HG02678 (cell line): ENCODE results near the gene CNTNAP5.

Source experiments
- ATAC-seq: cut with Tn5 transposase; IDR thresholded peaks from one replicate; pipeline ENCODE4 v1.9.1; 2021; ENCODE audit warnings: mild to moderate bottlenecking, moderate library complexity; ENCODE audit not compliant: unreplicated experiment

The CNTNAP5 gene

GRCh38 chr2:124875627-124876244 lies 850.6 kb downstream of the CNTNAP5 start:
- ATAC-seq = no peak

- ATAC-seq = no peak
Observed at GRCh38 chr2:124877141-124877577, 852.1 kb downstream of the CNTNAP5 start.

DNA sequence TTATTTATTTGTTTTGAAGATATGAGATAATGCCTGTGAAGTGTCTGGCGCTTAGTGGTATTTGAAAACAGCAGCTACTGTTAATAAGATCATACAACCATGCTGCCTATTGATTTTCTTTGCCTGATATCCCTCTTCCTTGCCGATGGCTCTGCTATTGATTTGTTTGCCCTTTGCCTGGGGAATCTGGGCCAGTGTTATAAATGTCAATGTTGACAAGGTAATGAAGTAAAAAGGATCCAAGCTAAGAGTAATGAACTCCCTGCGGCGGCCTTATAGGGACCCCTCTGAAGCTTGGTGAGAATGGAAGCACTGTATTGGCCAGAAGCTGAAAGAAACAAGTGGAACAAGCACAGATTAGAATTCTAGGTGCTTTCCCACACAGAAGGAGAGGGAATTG lies 854.6 kb downstream of the CNTNAP5 start:
- ATAC-seq = no peak

GRCh38 chr2:124880995-124881394 lies 855.9 kb downstream of the CNTNAP5 start:
- no peak for ATAC-seq

GRCh38 chr2:124882423-124882822 lies 857.3 kb downstream of the CNTNAP5 start:
- ATAC-seq = no peak

- no peak for ATAC-seq
Observed at GRCh38 chr2:124883595-124883994, 858.5 kb downstream of the CNTNAP5 start.

DNA sequence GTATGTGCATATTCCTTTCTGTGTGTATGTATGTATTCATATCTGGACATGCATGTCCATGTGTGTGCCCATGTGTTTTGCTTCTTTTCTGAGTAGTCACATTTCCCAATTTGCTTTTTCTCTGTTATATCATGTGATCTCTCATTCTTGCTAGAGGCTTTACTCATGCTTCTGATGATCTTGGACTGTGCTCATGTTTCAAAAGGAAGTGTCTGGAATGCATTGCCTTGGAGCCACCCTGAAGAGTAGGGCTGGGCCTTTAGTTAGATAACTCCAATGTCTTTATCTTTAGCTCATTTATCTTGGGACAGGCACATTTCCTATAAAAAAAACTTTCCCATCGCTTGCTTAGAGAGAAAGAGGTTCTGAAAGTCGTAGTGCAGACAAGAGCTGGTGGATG lies 859.2 kb downstream of the CNTNAP5 start:
- ATAC-seq = no peak

DNA sequence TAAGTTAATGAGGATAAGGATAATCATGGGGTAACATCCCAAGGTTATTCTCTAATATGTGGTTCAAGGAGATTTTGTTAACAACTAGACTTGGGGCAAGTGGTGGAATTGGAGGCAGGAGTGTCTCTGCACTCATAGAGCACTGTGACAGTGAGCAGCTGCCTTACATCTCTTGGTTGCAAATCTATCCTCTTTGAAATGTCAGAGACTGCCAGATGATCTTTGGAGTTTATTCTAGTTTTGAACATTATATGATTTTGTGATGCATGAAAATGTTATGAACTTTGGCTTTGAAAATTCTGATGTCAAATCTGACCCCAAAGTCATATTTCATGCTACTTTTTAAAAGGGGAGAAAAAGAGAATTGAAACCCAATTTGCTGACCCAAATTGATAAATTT lies 861.1 kb downstream of the CNTNAP5 start:
- ATAC-seq = no peak

GRCh38 chr2:124887466-124887865 lies 862.4 kb downstream of the CNTNAP5 start:
- no peak for ATAC-seq

- ATAC-seq = no peak
Observed at GRCh38 chr2:124888431-124888830, 863.3 kb downstream of the CNTNAP5 start.

DNA sequence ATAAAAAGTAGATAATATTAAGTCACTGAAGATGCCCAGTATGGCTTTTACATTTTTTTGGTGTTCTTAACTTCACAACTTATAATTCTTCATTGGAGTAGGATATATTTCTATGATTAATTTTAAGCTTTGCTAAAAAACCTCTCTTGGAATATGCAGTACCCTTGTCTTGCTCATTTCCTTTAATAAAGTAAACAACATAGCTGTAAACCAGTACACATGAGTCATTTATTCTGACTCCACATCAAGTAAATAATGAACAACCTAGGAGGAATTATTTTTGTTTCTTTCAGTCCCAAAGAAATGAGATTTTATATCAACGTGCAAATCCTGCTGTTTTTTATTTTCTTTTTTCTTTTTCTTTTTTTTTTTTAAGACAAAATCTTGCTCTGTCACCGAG lies 869.1 kb downstream of the CNTNAP5 start:
- ATAC-seq = no peak

- no peak for ATAC-seq
Observed at GRCh38 chr2:124898827-124899226, 873.7 kb downstream of the CNTNAP5 start.

GRCh38 chr2:124908411-124908810 lies 883.3 kb downstream of the CNTNAP5 start:
- no peak for ATAC-seq

DNA sequence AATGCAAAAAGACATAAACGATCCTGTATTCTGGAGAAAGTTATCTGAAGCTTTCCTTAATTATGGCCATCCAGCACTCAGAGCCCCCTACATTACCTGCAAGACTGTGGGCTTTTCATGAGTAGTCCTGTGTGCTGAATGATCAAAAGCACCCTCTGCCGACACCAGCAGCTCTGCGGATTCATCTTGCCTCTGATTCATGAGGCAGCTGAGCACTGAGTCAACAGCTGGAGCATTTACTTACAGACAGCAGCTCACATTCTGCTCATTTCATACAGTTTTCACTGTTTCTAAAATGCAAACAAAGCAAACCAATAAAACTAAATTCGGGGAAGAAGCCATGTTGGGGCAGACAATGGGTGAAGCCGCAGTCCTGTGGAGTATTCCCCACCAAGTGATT lies 886.5 kb downstream of the CNTNAP5 start:
- no peak for ATAC-seq

DNA sequence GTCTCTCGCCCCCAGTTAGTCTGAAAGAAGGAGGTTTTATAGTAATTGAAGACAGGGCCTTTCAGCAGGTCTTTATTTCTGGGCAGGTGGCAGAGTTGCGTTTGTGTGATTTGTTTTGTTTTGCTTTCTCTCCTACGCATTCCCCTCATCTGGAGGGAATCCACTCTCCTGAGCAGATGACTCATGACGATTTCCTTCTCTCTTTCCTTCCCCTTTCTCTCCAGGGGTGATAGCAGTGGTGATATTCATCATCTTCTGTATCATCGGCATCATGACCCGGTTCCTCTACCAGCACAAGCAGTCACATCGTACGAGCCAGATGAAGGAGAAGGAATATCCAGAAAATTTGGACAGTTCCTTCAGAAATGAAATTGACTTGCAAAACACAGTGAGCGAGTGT lies 888.8 kb downstream of the CNTNAP5 start:
- no peak for ATAC-seq

DNA sequence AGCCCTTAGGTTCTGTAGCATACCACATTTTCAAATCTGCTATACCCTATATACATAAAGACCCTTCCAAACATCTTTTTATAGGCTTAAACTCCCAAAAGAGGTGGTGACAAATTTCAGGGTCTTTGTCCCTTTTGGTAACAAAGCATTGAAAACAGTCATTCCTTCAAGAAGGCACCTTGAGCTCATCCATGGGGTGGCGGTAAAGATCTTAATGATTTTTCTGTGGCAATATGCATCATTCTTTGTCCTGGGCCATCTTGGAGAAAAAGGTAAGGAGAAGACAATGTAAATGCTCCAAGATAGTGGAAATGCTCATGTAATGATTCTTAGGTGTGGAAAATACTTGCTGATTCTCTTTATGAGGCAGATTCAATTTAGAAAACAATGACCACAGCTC lies 890.5 kb downstream of the CNTNAP5 start:
- no peak for ATAC-seq

DNA sequence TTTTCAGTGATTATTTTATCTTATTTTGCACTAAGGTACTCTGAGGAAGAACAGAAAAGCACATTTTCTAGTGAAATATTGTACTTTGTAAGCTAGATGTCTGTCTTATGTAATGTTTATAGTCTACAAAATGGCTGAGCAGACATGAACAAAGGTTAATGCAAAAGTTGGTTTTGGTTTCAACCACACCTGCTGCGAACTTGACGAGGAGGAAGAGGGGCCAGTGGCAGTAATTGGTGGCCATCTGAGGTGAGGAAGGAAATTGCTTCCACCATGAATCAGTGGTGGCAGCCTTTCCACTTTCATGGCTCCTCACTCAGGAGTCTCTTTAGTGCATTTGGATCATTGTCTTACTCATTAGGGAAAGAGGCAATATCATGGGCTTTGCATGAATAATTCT lies 894.2 kb downstream of the CNTNAP5 start:
- no peak for ATAC-seq

GRCh38 chr2:124920448-124920847 lies 895.4 kb downstream of the CNTNAP5 start:
- ATAC-seq = no peak

GRCh38 chr2:124921191-124921590 lies 896.1 kb downstream of the CNTNAP5 start:
- ATAC-seq = no peak

DNA sequence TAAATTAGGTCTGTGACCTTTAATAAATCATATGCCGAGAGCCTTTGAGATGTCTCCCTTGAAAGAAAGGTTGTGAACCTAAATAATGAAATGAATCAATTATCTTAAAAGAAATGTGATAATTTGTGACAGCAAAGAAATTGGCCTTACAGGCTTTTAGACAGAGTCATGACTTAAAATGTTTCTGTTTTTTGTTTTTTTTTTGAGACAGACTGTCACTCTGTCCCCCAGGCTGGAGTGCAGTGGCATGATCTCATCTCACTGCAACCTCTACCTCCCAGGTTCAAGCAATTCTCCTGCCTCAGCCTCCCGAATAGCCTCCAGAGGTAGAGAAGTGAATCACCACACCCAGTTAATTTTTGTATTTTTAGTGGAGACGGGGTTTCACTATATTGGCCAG lies 898.0 kb downstream of the CNTNAP5 start:
- ATAC-seq = no peak

DNA sequence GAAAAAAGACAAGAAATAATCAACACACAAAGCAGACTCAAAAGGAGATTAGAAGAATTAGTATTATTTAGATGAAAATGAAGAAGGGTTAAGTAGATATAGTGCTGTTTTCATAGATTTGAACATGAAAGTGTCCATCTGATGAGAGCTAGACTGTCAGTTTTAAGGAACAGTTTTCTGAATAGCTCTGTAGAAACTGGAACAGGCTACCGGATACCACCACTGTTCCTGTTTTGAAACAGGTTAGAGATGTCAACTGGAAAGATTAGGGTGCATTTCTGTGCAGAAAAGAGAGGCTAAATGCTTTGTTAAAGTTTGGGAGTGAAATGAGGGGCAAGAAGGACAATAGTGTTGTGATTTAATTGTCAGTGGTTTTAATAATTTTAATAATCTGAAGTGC lies 908.8 kb downstream of the CNTNAP5 start:
- ATAC-seq = no peak

DNA sequence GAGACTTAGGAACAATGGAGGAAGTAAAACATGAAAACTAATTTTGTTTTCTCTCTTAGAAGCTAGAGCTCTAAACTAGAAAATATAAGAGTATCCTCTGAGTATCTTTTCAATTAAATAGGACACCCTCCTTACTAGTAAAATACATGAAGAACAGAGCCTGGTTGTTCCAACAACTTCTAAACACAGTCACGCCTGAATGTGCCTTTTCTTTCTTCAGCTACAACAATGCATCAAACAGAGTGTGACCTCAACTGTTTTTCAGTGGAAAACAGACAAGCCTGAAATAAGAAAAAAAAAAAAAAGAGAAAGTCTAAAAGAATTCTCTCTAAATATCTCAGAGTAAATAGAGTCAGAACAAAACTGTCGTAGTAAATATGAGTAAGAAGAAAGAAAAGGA lies 928.8 kb downstream of the CNTNAP5 start:
- no peak for ATAC-seq

GRCh38 chr2:124959581-124959980 lies 934.5 kb downstream of the CNTNAP5 start:
- no peak for ATAC-seq
